ENCODE data around the gene MYH4.

Gene MYH4

DNA sequence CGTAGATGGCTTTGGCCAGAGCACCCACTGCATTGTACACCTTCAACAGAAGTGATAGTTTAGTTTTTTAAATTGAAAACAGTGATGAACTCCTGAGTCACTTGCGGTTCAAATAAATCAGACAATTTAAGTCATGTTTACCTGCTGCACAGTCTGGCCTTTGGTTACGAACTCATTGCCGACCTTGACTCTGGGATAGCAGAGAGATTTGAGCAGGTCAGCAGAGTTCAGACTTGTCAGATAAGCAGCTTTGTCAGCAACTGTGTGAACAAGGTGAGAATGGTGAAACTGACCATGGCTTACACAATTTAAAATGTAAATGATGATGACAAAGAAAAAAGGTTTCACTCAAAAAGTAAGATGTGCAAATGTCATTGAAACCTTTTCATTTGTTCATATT is 9.3 kb downstream of the MYH4 start:
- TF ChIP-seq, protein P1, sequence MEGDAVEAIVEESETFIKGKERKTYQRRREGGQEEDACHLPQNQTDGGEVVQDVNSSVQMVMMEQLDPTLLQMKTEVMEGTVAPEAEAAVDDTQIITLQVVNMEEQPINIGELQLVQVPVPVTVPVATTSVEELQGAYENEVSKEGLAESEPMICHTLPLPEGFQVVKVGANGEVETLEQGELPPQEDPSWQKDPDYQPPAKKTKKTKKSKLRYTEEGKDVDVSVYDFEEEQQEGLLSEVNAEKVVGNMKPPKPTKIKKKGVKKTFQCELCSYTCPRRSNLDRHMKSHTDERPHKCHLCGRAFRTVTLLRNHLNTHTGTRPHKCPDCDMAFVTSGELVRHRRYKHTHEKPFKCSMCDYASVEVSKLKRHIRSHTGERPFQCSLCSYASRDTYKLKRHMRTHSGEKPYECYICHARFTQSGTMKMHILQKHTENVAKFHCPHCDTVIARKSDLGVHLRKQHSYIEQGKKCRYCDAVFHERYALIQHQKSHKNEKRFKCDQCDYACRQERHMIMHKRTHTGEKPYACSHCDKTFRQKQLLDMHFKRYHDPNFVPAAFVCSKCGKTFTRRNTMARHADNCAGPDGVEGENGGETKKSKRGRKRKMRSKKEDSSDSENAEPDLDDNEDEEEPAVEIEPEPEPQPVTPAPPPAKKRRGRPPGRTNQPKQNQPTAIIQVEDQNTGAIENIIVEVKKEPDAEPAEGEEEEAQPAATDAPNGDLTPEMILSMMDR (IDR thresholded peaks at IDR 0.05; ENCODE audit: control insufficient read depth, insufficient read depth, low read depth, low read length, missing control alignments): no peak
- DNase-seq (ENCODE audit: low read depth): no peak
- H3K4me3 ChIP-seq (ENCODE audit: control insufficient read depth, low read depth, low read length): no peak overlapping the region

DNA sequence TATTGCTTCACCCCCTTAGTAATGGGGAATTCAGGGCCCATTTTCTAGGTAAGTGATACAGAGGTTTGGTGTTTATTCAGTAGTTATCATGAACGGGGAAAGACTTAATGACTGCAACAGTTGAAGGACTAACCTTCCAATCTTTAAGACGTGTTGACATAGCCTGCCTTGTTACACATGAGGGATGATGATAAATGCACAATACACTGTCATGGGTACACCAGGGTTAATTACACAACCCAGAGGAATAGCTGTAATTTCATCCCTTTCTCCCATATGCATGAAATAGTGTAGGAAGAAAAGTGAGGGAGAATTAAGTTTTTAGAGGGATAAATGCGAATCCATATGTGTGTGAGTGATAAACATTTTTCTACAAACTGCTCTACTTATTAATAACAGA is 10.7 kb downstream of the MYH4 start:
- DNase-seq (ENCODE audit: low read depth): no peak
- no peak overlapping the region for H3K4me3 ChIP-seq (ENCODE audit: control insufficient read depth, low read depth, low read length)
- TF ChIP-seq, protein P1 (IDR thresholded peaks at IDR 0.05; ENCODE audit: control insufficient read depth, insufficient read depth, low read depth, low read length, missing control alignments): no peak

DNA sequence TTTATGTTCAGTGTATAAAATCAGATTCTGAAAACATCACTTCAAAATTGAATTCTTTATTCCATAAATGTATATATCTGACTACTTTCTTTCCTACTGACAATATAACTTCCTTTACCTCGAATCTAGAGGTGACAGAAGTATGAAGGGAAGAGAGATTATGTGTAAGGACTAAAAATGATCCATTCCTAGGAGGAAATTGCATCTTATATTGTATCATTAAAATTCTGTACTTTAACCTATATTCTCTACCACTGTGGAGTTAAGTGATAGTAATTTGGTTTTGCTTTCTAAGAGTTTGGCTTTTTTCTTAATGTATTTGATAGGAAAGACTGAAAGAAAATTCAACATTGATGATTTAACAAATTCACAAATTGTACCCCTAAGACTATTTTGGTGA is 11.4 kb downstream of the MYH4 start:
- no peak for DNase-seq (ENCODE audit: low read depth)
- TF ChIP-seq, protein P1 (IDR thresholded peaks at IDR 0.05; ENCODE audit: control insufficient read depth, insufficient read depth, low read depth, low read length, missing control alignments): no peak
- no peak overlapping the region for H3K4me3 ChIP-seq (ENCODE audit: control insufficient read depth, low read depth, low read length)

DNA sequence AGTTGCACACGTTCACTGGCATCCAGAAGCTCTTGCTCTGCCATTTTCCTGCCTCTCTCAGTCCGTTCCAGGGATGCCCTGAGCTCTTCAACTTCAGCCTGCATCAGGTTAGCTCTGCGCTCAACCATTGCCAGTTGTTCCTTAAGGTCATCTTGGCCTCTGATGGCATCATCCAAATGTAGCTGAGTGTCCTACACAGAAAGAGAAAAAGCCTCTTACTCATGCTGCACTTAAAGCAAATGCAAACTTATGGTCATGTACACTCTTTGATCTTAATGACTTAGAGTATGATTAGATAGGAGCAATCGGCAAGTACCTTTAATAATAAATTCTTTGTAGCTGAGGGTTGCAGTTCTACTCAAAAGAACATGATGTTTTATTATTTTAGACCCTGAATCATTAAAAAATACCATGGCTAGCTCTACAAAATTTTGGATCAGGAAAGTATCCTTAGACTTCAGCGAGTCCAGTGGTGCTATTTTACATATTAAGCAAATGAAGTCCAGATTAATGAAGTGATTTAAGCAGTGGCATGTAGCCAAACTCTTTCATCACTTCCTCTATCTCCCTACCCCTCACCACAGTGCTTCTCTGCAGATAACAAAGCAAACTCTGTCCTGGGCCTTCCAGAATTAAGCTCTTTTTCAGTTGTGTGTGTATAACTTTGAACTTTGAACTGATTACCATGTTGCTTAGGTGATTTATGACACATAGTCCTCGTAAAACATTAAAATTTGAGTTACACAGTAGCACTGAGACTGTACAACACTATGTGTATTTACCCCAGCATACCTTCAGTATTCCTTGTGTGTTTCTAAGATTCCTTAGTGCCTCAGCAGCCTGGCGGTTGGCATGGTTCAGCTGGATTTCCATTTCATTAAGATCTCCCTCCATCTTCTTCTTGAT is 22.1 kb downstream of the MYH4 start:
- H3K4me3 ChIP-seq (ENCODE audit: control insufficient read depth, low read depth, low read length): no peak overlapping the region
- no peak for DNase-seq (ENCODE audit: low read depth)
- TF ChIP-seq, protein P1 (IDR thresholded peaks at IDR 0.05; ENCODE audit: control insufficient read depth, insufficient read depth, low read depth, low read length, missing control alignments): no peak

DNA sequence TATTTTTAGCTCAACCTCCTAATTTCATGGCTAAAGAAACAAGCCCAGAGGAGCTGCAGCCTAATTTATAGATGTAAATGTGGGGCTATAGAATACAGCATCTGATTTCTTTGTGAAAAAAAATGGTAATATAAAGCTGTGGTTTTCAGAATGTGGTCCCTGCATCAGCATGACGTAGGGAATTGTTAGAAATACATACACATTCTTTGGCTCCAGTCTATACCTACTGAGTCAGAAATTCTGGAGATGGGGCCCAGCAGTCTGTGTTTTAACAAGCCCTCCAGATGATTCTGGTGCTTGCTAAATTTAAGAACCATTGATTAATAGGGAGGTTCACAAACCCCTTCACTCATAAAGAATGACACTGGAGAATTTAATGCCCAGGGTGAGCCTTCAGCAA is 29.5 kb downstream of the MYH4 start:
- H3K4me3 ChIP-seq (ENCODE audit: control insufficient read depth, low read depth, low read length): no peak overlapping the region
- TF ChIP-seq, protein P1 (IDR thresholded peaks at IDR 0.05; ENCODE audit: control insufficient read depth, insufficient read depth, low read depth, low read length, missing control alignments): no peak
- no peak for DNase-seq (ENCODE audit: low read depth)

DNA sequence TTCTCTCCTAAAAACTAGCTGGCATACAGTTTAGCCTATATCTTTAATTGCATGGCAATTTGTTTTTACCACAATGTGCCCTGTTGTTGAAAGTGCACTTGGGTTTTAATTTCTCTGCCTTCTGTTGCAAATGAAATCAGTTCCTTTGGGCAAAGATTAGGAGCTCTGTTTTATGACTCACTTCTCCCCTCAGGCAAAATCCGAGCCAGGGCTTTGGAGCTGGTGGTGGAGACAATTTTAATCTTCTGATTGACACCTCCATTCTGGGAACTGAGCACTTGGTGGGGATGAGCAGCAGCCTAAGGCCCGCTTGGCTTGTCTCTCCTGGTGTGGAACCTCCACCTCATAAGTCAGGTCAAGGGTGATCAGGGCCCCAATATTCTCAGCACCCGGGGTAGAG is 34.3 kb downstream of the MYH4 start:
- TF ChIP-seq, protein P1 (IDR thresholded peaks at IDR 0.05; ENCODE audit: control insufficient read depth, insufficient read depth, low read depth, low read length, missing control alignments): no peak
- DNase-seq (ENCODE audit: low read depth): no peak
- H3K4me3 ChIP-seq (ENCODE audit: control insufficient read depth, low read depth, low read length): no peak overlapping the region
